Measurements from ENCODE around the gene PRKG1. TPM values are rescaled to one million over a fixed set of nuclear protein-coding genes. Genes with fewer than 3 reads are reported as not detected.

The PRKG1 gene
- polyA plus RNA-seq, 1 donor, result 12.0 TPM

DNA sequence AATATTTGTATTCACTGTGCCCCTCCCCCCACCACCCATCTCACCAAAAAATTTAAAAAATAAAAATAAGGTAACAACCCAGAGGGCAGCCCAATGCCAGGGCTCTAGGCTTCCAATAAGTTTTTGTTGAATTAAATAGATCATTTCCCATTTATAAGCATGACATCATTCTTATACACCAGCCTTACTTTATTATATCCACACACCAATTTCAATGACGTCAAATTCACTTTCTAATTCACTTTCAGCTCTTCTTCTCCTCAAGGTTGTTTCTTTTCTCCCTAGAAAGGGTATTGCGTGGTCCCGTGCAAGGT lies 1238.6 kb downstream of the PRKG1 start:
- DNase-seq, result no peak
- no peaks in the 10 kb centered on the region for H3K9me3 ChIP-seq (ENCODE audit: control insufficient read depth, low read depth, low read length)
- WGBS (ENCODE audit: insufficient coverage, low lambda C conversion rate), result no CpG with 5 or more reads among the region's 3 CpGs
- peaks cover 16% of the 10 kb centered on the region for H3K4me1 ChIP-seq (ENCODE audit: control insufficient read depth, insufficient read depth, low read length)
- H3K4me3 ChIP-seq (ENCODE audit: low read length), result no peak overlapping the region
- H3K36me3 ChIP-seq (ENCODE audit: control insufficient read depth, insufficient read depth, low read length), result no peaks in the 10 kb centered on the region
- no peak overlapping the region for H3K27ac ChIP-seq (ENCODE audit: low read length)
- H3K27me3 ChIP-seq (ENCODE audit: control insufficient read depth, insufficient read depth, low read length), result peaks cover 52% of the 10 kb centered on the region

DNA sequence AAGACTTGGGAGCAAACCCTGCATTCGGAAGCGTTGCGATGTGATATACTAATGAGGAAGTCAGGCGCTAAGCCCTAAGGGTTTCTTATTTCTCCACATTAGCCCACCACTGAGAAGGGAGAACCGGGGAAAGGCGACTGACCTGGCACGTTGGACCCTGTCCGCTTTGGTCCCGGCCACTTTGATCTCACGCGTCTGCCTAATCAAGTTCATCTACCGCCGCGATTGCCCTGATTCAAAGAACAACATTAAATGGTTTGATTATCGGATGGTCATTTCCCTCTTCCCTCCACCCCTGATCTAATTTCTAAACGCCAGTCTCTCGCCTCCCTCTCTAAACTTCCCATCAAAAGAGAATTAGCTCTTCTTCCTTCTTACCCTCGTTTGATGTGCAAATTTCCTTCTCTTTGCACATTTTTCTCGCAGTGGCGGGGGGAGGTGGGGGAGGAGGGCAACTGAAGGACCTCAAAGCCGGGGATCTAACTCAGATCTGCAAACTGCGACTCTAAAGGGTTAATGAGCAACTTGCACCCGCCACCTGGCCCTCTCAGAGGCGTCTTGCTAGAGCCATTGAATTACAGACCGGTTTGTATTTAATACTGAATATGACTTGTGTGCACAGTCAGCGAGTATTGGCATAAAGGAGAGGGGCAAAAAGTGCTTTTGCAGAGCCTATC lies 1239.1 kb downstream of the PRKG1 start:
- Histone ChIP-seq H3K36me3 (ENCODE audit: control insufficient read depth, insufficient read depth, low read length) (no peaks in the 10 kb centered on the region), H3K27me3 (ENCODE audit: control insufficient read depth, insufficient read depth, low read length) (peaks cover 51% of the 10 kb centered on the region)
- whole genome bisulfite sequencing (ENCODE audit: insufficient coverage, low lambda C conversion rate), result no CpG with 5 or more reads among the region's 26 CpGs

DNA sequence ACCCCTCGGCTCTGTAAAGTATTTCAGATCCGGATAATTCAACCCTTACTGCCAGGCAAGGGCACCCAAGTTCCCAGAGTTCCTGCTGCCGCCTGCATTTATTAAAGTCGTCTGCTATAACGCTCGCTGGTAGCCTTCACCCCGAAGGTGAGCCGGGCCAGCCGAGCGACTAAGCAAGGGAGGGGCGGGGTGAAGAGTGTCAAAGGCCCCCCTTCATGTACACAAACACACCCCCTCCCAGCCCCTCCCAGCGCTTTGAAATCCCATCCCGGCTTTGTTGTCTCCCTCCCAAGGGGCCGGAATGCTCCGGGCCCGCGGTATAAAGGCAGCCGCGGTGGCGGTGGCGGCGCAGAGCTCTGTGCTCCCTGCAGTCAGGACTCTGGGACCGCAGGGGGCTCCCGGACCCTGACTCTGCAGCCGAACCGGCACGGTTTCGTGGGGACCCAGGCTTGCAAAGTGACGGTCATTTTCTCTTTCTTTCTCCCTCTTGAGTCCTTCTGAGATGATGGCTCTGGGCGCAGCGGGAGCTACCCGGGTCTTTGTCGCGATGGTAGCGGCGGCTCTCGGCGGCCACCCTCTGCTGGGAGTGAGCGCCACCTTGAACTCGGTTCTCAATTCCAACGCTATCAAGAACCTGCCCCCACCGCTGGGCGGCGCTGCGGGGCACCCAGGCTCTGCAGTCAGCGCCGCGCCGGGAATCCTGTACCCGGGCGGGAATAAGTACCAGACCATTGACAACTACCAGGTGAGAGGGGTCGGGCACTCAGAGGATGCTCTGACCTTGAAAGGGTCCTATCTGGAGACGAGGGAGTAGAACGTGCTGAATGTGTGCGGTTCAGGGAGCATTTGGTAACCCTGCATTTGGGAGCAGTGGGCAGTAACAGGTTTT lies 1239.9 kb downstream of the PRKG1 start, which contains the start of gene DKK1:
Gene DKK1, plus strand, starts transcription at position 349 of the 889 bp plus-strand sequence. Its CDS starts 154 bp downstream, at position 503.
- H3K27ac ChIP-seq (ENCODE audit: low read length), result no peak within 1 kb of the TSS
- no peaks in the 10 kb centered on the region for H3K36me3 ChIP-seq (ENCODE audit: control insufficient read depth, insufficient read depth, low read length)
- peaks cover 16% of the 10 kb centered on the region for H3K4me1 ChIP-seq (ENCODE audit: control insufficient read depth, insufficient read depth, low read length)
- no peaks in the 10 kb centered on the region for H3K9me3 ChIP-seq (ENCODE audit: control insufficient read depth, low read depth, low read length)
- no CpG with 5 or more reads among the region's 55 CpGs for WGBS (ENCODE audit: insufficient coverage, low lambda C conversion rate)
- peak within 1 kb of the TSS; percentile 52 for H3K4me3 ChIP-seq (ENCODE audit: low read length)
- DNase-seq, result peak; percentile 48 to 61
- H3K27me3 ChIP-seq (ENCODE audit: control insufficient read depth, insufficient read depth, low read length), result peaks cover 44% of the 10 kb centered on the region

More for the DNA sequence above, 1239.1 kb downstream of the PRKG1 start:
- no peaks in the 10 kb centered on the region for H3K9me3 ChIP-seq (ENCODE audit: control insufficient read depth, low read depth, low read length)
- peak overlapping the region; percentile 52 for H3K4me3 ChIP-seq (ENCODE audit: low read length)
- peaks cover 16% of the 10 kb centered on the region for H3K4me1 ChIP-seq (ENCODE audit: control insufficient read depth, insufficient read depth, low read length)
- H3K27ac ChIP-seq (ENCODE audit: low read length), result no peak overlapping the region
- DNase-seq, result peak in 1 of 2 donors; percentile 41

- H3K27me3 ChIP-seq (ENCODE audit: control insufficient read depth, insufficient read depth, low read length), result peaks cover 39% of the 10 kb centered on the region
- no peaks in the 10 kb centered on the region for H3K9me3 ChIP-seq (ENCODE audit: control insufficient read depth, low read depth, low read length)
- no peaks in the 10 kb centered on the region for H3K36me3 ChIP-seq (ENCODE audit: control insufficient read depth, insufficient read depth, low read length)
- peaks cover 16% of the 10 kb centered on the region for H3K4me1 ChIP-seq (ENCODE audit: control insufficient read depth, insufficient read depth, low read length)
- DNase-seq, result no peak
- peak overlapping the region; percentile 52 for H3K4me3 ChIP-seq (ENCODE audit: low read length)
- 90% methylated on average over 2 of the region's 36 CpGs for WGBS (ENCODE audit: insufficient coverage, low lambda C conversion rate)
- H3K27ac ChIP-seq (ENCODE audit: low read length), result no peak overlapping the region
These were observed 1240.7 kb downstream of the PRKG1 start for GRCh38 chr10:52314822-52315552.

GRCh38 chr10:52316001-52316400 lies 1241.7 kb downstream of the PRKG1 start:
- 100% methylated on average over 1 of the region's 1 CpG for WGBS (ENCODE audit: insufficient coverage, low lambda C conversion rate)
- no peak overlapping the region for H3K27ac ChIP-seq (ENCODE audit: low read length)
- peaks cover 35% of the 10 kb centered on the region for H3K27me3 ChIP-seq (ENCODE audit: control insufficient read depth, insufficient read depth, low read length)
- no peak for DNase-seq
- H3K4me3 ChIP-seq (ENCODE audit: low read length), result no peak overlapping the region
- H3K4me1 ChIP-seq (ENCODE audit: control insufficient read depth, insufficient read depth, low read length), result peaks cover 16% of the 10 kb centered on the region
- H3K36me3 ChIP-seq (ENCODE audit: control insufficient read depth, insufficient read depth, low read length), result no peaks in the 10 kb centered on the region
- no peaks in the 10 kb centered on the region for H3K9me3 ChIP-seq (ENCODE audit: control insufficient read depth, low read depth, low read length)

GRCh38 chr10:52316500-52316899 lies 1242.2 kb downstream of the PRKG1 start:
- H3K27me3 ChIP-seq (ENCODE audit: control insufficient read depth, insufficient read depth, low read length), result peaks cover 32% of the 10 kb centered on the region
- WGBS (ENCODE audit: insufficient coverage, low lambda C conversion rate), result no CpG with 5 or more reads among the region's 4 CpGs
- H3K36me3 ChIP-seq (ENCODE audit: control insufficient read depth, insufficient read depth, low read length), result no peaks in the 10 kb centered on the region
- peaks cover 16% of the 10 kb centered on the region for H3K4me1 ChIP-seq (ENCODE audit: control insufficient read depth, insufficient read depth, low read length)
- no peak overlapping the region for H3K4me3 ChIP-seq (ENCODE audit: low read length)
- H3K9me3 ChIP-seq (ENCODE audit: control insufficient read depth, low read depth, low read length), result no peaks in the 10 kb centered on the region
- DNase-seq, result no peak
- H3K27ac ChIP-seq (ENCODE audit: low read length), result no peak overlapping the region

- Histone ChIP-seq H3K27me3 (ENCODE audit: control insufficient read depth, insufficient read depth, low read length) (peaks cover 24% of the 10 kb centered on the region), H3K4me3 (ENCODE audit: low read length) (no peak overlapping the region)
These were observed 1243.9 kb downstream of the PRKG1 start for GRCh38 chr10:52318136-52318701.

GRCh38 chr10:52318822-52319464 lies 1244.7 kb downstream of the PRKG1 start:
- no peak overlapping the region for H3K4me3 ChIP-seq (ENCODE audit: low read length)
- peaks cover 6% of the 10 kb centered on the region for H3K4me1 ChIP-seq (ENCODE audit: control insufficient read depth, insufficient read depth, low read length)
- peak in 1 of 2 donors; percentile 17 for DNase-seq
- no peaks in the 10 kb centered on the region for H3K36me3 ChIP-seq (ENCODE audit: control insufficient read depth, insufficient read depth, low read length)
- H3K27me3 ChIP-seq (ENCODE audit: control insufficient read depth, insufficient read depth, low read length), result peaks cover 17% of the 10 kb centered on the region
- H3K27ac ChIP-seq (ENCODE audit: low read length), result no peak overlapping the region
- no peaks in the 10 kb centered on the region for H3K9me3 ChIP-seq (ENCODE audit: control insufficient read depth, low read depth, low read length)
- WGBS (ENCODE audit: insufficient coverage, low lambda C conversion rate), result 71% methylated on average over 1 of the region's 7 CpGs

More at GRCh38 chr10:52318136-52318701, 1243.9 kb downstream of the PRKG1 start:
- H3K9me3 ChIP-seq (ENCODE audit: control insufficient read depth, low read depth, low read length), result no peaks in the 10 kb centered on the region
- WGBS (ENCODE audit: insufficient coverage, low lambda C conversion rate), result 80% methylated on average over 1 of the region's 5 CpGs
- H3K27ac ChIP-seq (ENCODE audit: low read length), result no peak overlapping the region
- DNase-seq, result no peak
- H3K4me1 ChIP-seq (ENCODE audit: control insufficient read depth, insufficient read depth, low read length), result peaks cover 13% of the 10 kb centered on the region
- H3K36me3 ChIP-seq (ENCODE audit: control insufficient read depth, insufficient read depth, low read length), result no peaks in the 10 kb centered on the region

DNA sequence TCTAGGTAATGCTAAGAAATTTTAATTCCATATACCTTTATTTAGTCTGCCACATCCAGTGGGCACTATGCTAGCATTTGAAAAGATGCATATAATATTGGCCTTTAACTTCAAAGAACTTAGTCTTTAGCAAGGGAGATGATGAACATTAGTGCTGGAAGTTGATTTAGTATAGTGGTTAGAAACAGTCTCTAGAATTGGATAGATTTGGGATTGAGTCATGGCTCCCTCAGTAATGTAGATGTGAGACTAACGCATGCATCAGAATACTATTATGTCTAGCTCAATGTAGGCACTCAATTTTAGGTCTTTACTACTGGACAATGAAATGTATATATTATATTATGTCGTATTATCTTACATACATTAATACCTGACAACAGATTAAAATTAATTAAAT lies 1245.6 kb downstream of the PRKG1 start:
- no peaks in the 10 kb centered on the region for H3K9me3 ChIP-seq (ENCODE audit: control insufficient read depth, low read depth, low read length)
- WGBS (ENCODE audit: insufficient coverage, low lambda C conversion rate), result 100% methylated on average over 1 of the region's 2 CpGs

More for the DNA sequence above, 1245.6 kb downstream of the PRKG1 start:
- Histone ChIP-seq H3K36me3 (ENCODE audit: control insufficient read depth, insufficient read depth, low read length) (no peaks in the 10 kb centered on the region), H3K4me1 (ENCODE audit: control insufficient read depth, insufficient read depth, low read length) (no peaks in the 10 kb centered on the region), H3K27me3 (ENCODE audit: control insufficient read depth, insufficient read depth, low read length) (peaks cover 7% of the 10 kb centered on the region), H3K4me3 (ENCODE audit: low read length) (no peak overlapping the region), H3K27ac (ENCODE audit: low read length) (no peak overlapping the region)
- no peak for DNase-seq

Data from large intestine (tissue), 3 donors.